Upper lobe of left lung (tissue), 4 donors: Measurements from ENCODE around the gene FPGS.

Experiments used
- POLR2A ChIP-seq, 4 donors: fragments of 450-650 bp; IDR thresholded peaks; one replicate each; pipeline ENCODE4 v1.5.1; 2016 to 2017; ENCODE audit warnings: antibody characterized with exemption in 4 of 4, mild to moderate bottlenecking in 2 of 4
- POLR2AphosphoS5 ChIP-seq, 2 donors: sonication (generic); formaldehyde crosslinking; IDR thresholded peaks; one replicate each; pipeline ENCODE4 v1.5.1; 2017; ENCODE audit warnings: antibody characterized with exemption in 2 of 2
- TF ChIP-seq, protein P1 (sequence below), 6 experiments: fragments of 450-650 bp in 4 of 6; fragments of 200-600 bp in 2 of 6; sonication (generic) in 2 of 6; IDR thresholded peaks; one replicate each; pipeline ENCODE4 v1.5.1; 2016 to 2019; ENCODE audit warnings: antibody characterized with exemption in 6 of 6

DNA sequence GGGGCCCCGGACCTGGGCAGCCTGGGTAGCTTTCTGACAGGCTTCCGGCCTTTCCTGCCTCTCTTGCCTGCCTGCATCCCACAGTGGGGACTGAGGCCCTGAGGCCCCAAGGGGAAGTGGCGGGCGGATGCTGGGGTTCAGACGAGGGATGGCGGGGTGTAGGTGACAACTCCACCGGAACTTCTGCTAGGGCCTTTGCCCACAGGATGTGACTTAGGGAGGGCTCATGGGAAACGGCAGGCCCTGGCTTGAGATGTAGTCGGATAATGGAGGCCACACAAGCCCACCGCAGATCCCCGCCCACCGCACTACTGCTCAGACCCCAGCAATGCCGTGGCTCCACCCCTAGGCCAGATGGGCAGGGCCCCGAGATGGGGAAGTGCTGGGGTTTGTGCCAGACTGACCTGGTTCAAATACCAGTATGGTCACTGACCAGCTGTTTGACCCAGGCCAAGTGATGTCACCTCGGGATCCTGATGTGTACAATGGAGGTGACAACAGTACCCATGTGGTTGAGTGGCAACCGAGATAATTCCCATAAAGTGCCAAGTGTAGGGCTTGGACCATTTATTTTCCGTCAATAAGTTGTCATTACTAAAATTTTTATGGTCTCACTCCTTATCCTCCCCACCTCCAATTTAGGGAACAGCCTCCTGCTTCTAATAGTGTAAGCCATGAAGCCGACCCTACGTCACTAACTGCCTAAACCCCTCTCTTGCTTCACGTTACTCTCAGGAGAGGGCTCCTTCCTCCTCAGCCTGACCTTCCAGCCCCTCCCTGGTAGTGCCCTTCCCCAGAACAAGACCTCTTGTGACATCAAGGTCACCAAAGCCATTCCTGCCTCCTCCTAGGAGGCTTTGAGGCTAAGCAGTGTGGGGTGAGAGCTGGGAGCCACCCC, 19.3 kb upstream of the FPGS start:
- no peak for TF ChIP-seq POLR2A (IDR thresholded peaks at IDR 0.05)
- TF ChIP-seq POLR2AphosphoS5 (IDR thresholded peaks at IDR 0.05): peak; percentile 19 to 75
- TF ChIP-seq, protein P1, sequence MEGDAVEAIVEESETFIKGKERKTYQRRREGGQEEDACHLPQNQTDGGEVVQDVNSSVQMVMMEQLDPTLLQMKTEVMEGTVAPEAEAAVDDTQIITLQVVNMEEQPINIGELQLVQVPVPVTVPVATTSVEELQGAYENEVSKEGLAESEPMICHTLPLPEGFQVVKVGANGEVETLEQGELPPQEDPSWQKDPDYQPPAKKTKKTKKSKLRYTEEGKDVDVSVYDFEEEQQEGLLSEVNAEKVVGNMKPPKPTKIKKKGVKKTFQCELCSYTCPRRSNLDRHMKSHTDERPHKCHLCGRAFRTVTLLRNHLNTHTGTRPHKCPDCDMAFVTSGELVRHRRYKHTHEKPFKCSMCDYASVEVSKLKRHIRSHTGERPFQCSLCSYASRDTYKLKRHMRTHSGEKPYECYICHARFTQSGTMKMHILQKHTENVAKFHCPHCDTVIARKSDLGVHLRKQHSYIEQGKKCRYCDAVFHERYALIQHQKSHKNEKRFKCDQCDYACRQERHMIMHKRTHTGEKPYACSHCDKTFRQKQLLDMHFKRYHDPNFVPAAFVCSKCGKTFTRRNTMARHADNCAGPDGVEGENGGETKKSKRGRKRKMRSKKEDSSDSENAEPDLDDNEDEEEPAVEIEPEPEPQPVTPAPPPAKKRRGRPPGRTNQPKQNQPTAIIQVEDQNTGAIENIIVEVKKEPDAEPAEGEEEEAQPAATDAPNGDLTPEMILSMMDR (IDR thresholded peaks at IDR 0.05): peak in 1 of 6 experiments; percentile 12
